GM21526 (cell line): ENCODE data around the gene GPR161.
"Not testable (repeated sequence)": the region's sequence is repeated elsewhere in the genome, so short reads cannot be mapped to it uniquely, and the experiment has no call there.

ENCODE experiments used
- ATAC-seq: cut with Tn5 transposase; IDR thresholded peaks from one replicate; pipeline ENCODE4 v1.9.1; 2021; ENCODE audit warnings: moderate library complexity; ENCODE audit not compliant: unreplicated experiment, low FRiP score

GPR161 gene

GRCh38 chr1:168136709-168137514 is at the start of gene GPR161:
TSS of gene GPR161 (minus strand) at chr1:168136930. CDS start at chr1:168104850, 32,080 bp downstream.
- no peak for ATAC-seq

- ATAC-seq = not testable (repeated sequence)
These were observed 44.5 kb upstream of the GPR161 start for GRCh38 chr1:168181063-168181720.

GRCh38 chr1:168180148-168180524 is 43.4 kb upstream of the GPR161 start:
- ATAC-seq = no peak

- ATAC-seq = no peak
These were observed 42.9 kb upstream of the GPR161 start for GRCh38 chr1:168179438-168180147.

- ATAC-seq = peak; percentile 88
These were observed 42.1 kb upstream of the GPR161 start, which contains the start of gene TIPRL for GRCh38 chr1:168178638-168179437. TSS of gene TIPRL (plus strand) at chr1:168178962. CDS start at chr1:168179078, 116 bp downstream.

- peak; percentile 2 for ATAC-seq
These were observed 41.5 kb upstream of the GPR161 start for GRCh38 chr1:168178227-168178637.

- no peak for ATAC-seq
These were observed 35.7 kb upstream of the GPR161 start for GRCh38 chr1:168172250-168172915.

GRCh38 chr1:168170564-168171508 is 34.1 kb upstream of the GPR161 start:
- no peak for ATAC-seq

- ATAC-seq = no peak
These were observed 31.1 kb upstream of the GPR161 start for GRCh38 chr1:168167806-168168205.

- no peak for ATAC-seq
These were observed 28.0 kb upstream of the GPR161 start for GRCh38 chr1:168164771-168165170.

GRCh38 chr1:168163670-168164069 is 26.9 kb upstream of the GPR161 start:
- no peak for ATAC-seq

- no peak for ATAC-seq
These were observed 24.7 kb upstream of the GPR161 start for GRCh38 chr1:168161459-168161858.

- ATAC-seq = no peak
These were observed 23.2 kb upstream of the GPR161 start for GRCh38 chr1:168159979-168160378.

- ATAC-seq = no peak
These were observed 22.5 kb upstream of the GPR161 start for GRCh38 chr1:168159251-168159650.

GRCh38 chr1:168157638-168158037 is 20.9 kb upstream of the GPR161 start:
- ATAC-seq = no peak

- ATAC-seq = no peak
These were observed 19.2 kb upstream of the GPR161 start for GRCh38 chr1:168155910-168156309.

- ATAC-seq = not testable (repeated sequence)
These were observed 18.0 kb upstream of the GPR161 start for GRCh38 chr1:168154707-168155106.

- no peak for ATAC-seq
These were observed 15.2 kb upstream of the GPR161 start for GRCh38 chr1:168151935-168152334.

- ATAC-seq = no peak
These were observed 13.6 kb upstream of the GPR161 start for GRCh38 chr1:168150283-168150682.
